ENCODE data around the gene PRKAG1. TPM values are rescaled to one million over a fixed set of nuclear protein-coding genes. Genes with fewer than 3 reads are reported as not detected.

PRKAG1 gene
- total RNA-seq, 2 experiments from 2014 or later = 69.4 to 70.0 TPM

DNA sequence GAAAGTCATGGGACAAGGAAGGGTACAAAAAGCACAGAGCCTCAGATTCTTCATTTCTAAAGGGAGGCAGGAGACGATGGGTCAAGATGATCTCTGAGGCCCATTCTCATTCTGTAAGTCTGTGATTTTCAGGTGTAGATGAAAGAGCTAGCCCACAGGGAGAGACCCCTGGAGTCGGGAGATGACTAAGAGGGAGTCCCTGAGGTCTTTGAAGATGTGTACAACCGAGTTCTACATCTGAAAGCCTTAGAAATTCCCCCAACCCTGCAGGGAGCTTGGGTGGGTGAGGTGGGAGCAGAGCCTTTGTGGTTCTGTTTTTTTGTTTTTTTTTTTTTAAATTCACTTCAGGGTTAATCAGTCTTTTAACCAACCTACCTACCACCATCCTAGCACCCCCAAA is 50.1 kb downstream of the PRKAG1 start:
- ChIA-PET CTCF (interaction anchor here (1.0 to 5.0 kb wide), 6 partner anchors 10 to 28 kb away, joined by 3 to 43 read pairs (median 8); partner anchors contain the start of gene WNT1), POLR2A (no interaction called here)

- POLR2A ChIA-PET = no interaction called here
- CTCF ChIA-PET = interaction anchor here (1.0 to 5.0 kb wide), 4 partner anchors 12 to 29 kb away, joined by 3 to 43 read pairs (median 20); partner anchors contain the start of gene WNT1
Measured at GRCh38 chr12:48967991-48968390, 50.6 kb downstream of the PRKAG1 start.

DNA sequence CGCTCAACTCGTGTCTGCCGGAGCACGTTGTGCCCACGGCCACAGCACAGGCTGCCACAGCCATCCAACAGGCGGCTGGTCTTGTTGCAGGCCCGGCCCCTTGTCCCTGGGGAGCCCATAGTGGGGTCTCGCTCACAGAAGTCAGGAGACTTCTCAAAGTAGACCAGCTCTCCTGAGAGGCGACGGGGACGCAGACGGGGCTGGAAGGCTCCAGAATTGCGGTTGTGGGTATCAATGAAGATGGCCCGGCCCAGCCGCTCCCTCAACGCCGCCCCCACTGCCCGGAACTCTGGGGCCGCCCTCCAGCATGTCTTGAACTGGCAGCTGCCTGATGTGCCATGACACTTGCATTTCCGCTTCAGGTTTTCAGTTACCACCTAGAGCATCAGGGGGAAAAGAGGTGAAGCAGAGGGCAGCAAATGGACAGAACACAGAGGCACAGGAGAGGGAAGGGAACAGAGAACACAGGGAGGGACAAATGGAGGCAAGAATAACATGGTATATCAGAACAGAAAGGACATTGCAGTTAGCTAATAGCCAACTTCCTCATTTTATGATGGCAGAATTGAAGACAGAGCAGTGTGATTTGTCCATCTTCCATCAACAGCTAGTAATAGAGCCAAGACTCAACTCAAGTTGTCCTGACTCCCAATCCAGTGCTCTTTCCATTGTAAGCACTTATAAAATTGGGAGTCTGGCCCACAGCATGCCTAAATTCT is 52.2 kb downstream of the PRKAG1 start:
- ChIA-PET POLR2A (no interaction called here), CTCF (interaction anchor here (0.7 to 5.0 kb wide), 6 partner anchors 9 to 78 kb away, joined by 3 to 43 read pairs (median 3); partner anchors contain the start of genes ARF3 and WNT1)

DNA sequence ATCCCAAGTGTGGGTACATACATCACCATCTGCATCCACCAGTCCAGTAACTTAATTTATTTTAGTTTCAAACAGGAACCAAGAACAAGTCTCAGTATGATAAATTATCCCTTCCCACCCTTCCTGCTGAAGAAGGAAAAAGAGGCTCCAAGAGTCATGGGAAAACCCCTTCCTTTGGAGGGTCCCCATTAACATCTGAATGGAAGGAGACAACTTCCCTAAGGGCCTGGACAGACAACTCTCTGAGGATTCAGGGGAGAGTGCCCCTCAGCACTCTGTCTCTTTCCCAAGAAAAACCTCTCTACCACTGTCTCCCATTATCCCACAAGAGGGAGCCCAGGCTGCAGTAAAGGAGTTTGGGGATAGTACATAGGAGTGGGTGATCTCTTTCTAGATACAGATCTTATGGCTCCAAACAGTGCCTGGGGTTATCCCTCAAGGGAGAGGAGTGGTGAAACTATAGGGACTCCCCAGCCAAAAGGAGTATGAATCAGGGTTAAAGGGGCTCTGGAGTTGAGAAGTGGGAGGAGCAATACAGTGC is 53.2 kb downstream of the PRKAG1 start:
- ChIA-PET CTCF (interaction anchor here (1.2 to 5.0 kb wide), 2 partner anchors 14 kb away, joined by 3 to 43 read pairs; partner anchors contain the start of gene WNT1), POLR2A (no interaction called here)

GRCh38 chr12:48961801-48962200 is 56.8 kb downstream of the PRKAG1 start:
- POLR2A ChIA-PET = no interaction called here
- CTCF ChIA-PET = interaction anchor here (2.1 kb wide), 1 partner anchor 16 kb away, joined by 6 read pairs; the partner anchor contains the start of gene WNT1

DNA sequence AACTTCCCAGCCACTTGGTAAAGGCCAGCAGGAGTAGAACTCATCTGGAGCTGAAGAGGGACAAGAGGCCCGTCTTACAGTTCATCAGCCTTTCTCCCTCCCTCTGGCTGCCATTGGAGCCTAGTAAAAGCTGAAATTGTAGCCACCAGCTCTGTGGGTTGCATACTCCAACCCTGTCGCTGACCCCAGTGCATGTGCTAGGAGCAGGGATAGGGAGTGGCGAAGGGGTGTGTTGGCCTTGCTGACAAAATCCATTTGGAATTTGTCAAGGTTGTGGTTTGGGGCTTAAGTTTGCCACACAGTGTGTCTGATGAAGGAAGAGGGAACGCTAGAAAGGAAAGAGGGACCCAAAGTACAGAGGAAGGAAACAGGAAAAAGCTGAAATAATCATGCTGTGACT is 57.2 kb downstream of the PRKAG1 start:
- CTCF ChIA-PET = interaction anchor here (2.1 kb wide), 1 partner anchor 16 kb away, joined by 6 read pairs; the partner anchor contains the start of gene WNT1

GRCh38 chr12:48960834-48961233 is 57.7 kb downstream of the PRKAG1 start:
- CTCF ChIA-PET = interaction anchor here (2.1 kb wide), 1 partner anchor 17 kb away, joined by 6 read pairs; the partner anchor contains the start of gene WNT1
- POLR2A ChIA-PET = no interaction called here

More for the DNA sequence above, 57.2 kb downstream of the PRKAG1 start:
- POLR2A ChIA-PET = no interaction called here

GRCh38 chr12:48958049-48958388 is 60.6 kb downstream of the PRKAG1 start:
- ChIA-PET CTCF (interaction anchor here (1.0 to 2.6 kb wide), 12 partner anchors 8 to 105 kb away, joined by 3 to 12 read pairs (median 6); partner anchors contain the start of genes DDX23, WNT1 and WNT10B), POLR2A (interaction anchor here (0.6 to 1.0 kb wide), 3 partner anchors 13 to 257 kb away, joined by 3 read pairs; partner anchors contain the start of gene WNT10B)

DNA sequence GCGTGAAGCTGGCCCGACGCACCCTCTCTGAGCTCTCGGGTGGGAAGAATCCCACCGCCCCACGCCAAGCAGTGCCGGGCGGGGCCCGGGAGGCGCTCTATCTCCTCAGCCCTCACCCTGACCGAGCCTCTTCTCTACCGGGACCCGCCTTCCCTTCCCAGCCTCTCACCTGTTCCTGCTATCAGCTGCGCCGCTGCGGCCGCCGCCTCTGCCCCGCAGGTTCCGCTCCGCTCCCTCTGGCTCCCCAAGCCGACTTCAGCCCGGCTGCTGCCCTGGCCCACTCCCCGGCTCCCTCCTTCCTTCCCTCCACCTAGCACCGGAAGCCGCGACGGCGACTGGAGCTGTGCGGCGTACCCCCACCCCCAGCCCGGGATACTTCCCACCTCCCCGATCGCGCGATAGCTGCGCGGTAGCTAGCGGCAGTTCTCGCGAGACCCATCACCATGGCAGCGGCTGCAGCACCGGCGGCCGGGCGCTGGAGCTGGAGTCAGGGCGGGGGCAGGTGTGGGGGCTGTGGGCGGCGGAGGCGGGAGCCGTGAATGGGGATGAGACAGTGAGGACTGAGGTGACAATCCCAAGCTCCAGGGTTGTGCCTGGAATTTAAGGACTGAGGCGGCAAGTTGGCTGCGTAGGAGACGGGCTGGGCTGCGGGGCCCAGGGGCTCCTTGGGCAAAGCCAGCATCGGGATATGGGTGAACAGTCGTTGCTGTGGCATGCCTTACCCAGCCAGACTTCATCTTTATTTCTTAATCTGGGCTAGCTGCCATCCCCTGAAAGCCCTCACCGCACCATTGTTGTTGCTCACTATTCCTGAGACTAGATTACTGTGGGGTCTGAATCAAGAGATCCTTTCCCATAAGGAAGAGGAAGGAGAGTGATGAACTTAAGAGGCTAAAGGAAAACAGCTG is 61.2 kb downstream of the PRKAG1 start, which contains the start of gene ARF3:
Gene ARF3 (minus strand): TSS at position 347 of the 908 bp plus-strand sequence. CDS start 16,392 bp downstream, outside the sequence.
- POLR2A ChIA-PET = interaction anchor here (0.6 to 1.0 kb wide), 6 partner anchors 14 to 1547 kb away, joined by 3 to 5 read pairs (median 3); partner anchors contain the start of genes DIP2B, TUBA1B and WNT10B
- CTCF ChIA-PET = interaction anchor here (0.6 to 2.6 kb wide), 13 partner anchors 9 to 204 kb away, joined by 3 to 12 read pairs (median 5); partner anchors contain the start of genes DDX23, WNT1 and WNT10B

DNA sequence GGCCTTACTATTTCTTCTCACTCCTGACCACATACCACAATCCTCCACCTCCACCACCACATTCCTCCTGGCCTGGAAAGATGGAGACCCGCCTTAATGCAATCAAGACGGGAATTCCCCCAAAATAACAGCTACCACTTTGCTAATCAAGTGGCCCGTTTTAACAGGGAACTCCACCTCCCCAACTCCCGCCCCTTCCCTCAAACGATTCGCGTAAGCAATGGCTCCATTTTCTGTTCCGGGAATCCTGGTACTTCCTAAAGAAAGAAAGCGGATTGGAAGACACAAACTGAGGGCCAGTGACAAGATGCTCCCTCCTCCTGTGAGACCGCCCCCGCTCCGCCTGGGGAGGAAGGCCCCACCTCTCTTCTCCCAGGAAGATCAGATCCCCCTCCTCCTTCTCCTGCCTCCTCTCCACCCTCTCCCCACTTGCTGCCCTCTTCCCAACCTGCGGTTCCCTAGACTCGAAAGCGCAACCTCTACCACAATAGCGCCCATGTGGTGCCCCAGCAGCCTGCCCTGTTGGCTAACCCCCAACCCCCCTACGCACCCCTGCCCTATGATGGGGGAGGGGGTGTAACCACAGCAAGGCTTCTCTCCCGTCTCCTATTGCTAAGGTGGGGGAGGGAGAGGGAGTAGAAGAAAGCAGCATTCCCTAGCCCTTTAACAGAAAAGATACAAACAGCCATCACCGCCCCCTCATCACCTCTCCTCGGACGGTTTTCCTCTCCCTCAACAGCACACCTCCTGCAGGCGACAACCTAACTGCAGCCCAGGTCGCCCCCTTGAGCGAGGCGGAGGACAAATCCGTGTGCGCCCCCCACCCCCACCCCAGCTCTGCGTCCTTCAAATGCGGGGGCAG is 62.1 kb downstream of the PRKAG1 start:
- POLR2A ChIA-PET = interaction anchor here (0.6 to 1.3 kb wide), 3 partner anchors 14 to 1548 kb away, joined by 3 to 5 read pairs (median 4); partner anchors contain the start of genes DIP2B and TUBA1B

DNA sequence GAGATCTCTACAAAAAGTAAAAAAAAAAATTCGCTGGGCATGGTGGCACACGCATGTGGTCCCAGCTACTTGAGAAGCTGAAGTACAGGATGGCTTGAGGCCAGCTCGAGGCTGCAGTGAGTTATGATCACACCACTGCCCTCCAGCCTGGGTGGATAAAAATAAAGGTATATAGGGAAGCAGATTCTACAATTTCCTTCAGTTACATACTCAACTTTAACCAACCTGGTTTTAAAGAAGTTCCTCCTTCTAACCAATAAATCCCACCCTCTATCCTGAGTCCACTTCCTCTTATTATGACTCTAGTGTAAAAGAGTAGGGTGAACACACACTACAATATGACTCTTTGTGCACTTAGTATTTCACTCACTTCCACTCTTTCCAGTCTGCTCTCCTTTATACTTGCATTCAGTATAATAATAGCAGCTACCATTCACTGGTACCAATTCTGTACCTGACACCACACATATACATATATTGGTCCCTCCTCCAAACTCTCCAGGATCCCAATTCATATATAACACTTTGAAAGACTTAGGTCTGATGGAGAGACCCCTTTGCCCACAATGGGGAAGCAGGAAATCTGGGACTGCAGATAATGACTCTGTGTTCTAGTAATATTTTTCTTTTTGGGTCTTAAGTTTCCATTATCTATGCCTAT is 63.6 kb downstream of the PRKAG1 start:
- ChIA-PET POLR2A (interaction anchor here (1.3 kb wide), 1 partner anchor 15 kb away, joined by 5 read pairs; no protein-coding TSS in a partner anchor), CTCF (interaction anchor here (1.1 to 1.5 kb wide), 3 partner anchors 18 to 42 kb away, joined by 3 read pairs; no protein-coding TSS in a partner anchor)

More for the DNA sequence above, 62.1 kb downstream of the PRKAG1 start:
- CTCF ChIA-PET = interaction anchor here (1.0 to 2.6 kb wide), 12 partner anchors 9 to 104 kb away, joined by 3 to 12 read pairs (median 4); partner anchors contain the start of genes DDX23, WNT1 and WNT10B

GRCh38 chr12:48954061-48954460 is 64.5 kb downstream of the PRKAG1 start:
- POLR2A ChIA-PET = no interaction called here
- CTCF ChIA-PET = interaction anchor here (1.6 to 1.8 kb wide), 2 partner anchors 29 to 34 kb away, joined by 4 to 5 read pairs; partner anchors contain the start of gene FKBP11

DNA sequence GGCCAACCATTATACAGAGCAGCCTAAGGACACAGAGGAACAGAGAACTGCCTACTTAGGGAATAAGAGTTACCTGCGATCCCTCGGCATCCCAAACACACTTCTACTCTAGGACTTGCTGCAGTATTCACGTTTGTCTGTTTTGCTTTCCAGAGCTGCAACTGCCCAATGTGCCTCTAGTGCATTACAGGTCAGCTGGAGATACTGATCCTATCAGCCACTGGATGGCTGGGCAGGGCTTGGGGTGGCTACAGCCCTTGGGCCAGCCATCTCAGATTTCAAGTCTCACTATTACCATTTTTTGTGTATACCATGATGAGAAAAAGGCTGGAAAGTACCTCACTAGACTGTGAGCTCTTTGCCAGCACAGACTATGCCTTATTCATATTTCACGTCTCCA is 65.9 kb downstream of the PRKAG1 start:
- ChIA-PET POLR2A (no interaction called here), CTCF (interaction anchor here (0.8 to 1.8 kb wide), 7 partner anchors 9 to 138 kb away, joined by 3 to 5 read pairs (median 3); partner anchors contain the start of gene FKBP11)

Measured in activated CD8-positive, alpha-beta memory T cell treated with anti-CD3 and anti-CD28 coated beads for 36 hours (primary cell).